ENCODE measurements around the gene SLAMF9.

SLAMF9 gene

GRCh38 chr1:159932296-159933285 is 21.4 kb downstream of the SLAMF9 start:
- no peak for DNase-seq (ENCODE audit: low read depth)

GRCh38 chr1:159931795-159932173 is 22.3 kb downstream of the SLAMF9 start:
- no peak for DNase-seq (ENCODE audit: low read depth)

- no peak for DNase-seq (ENCODE audit: low read depth)
These were observed 22.8 kb downstream of the SLAMF9 start for GRCh38 chr1:159931101-159931794.

GRCh38 chr1:159930634-159931033 is 23.4 kb downstream of the SLAMF9 start:
- DNase-seq (ENCODE audit: low read depth) = no peak

- DNase-seq (ENCODE audit: low read depth) = no peak
These were observed 23.8 kb downstream of the SLAMF9 start for GRCh38 chr1:159930216-159930615.

GRCh38 chr1:159929155-159930051 is 24.6 kb downstream of the SLAMF9 start:
- DNase-seq (ENCODE audit: low read depth) = no peak

GRCh38 chr1:159928491-159929050 is 25.5 kb downstream of the SLAMF9 start:
- DNase-seq (ENCODE audit: low read depth) = no peak

- DNase-seq (ENCODE audit: low read depth) = no peak
These were observed 26.1 kb downstream of the SLAMF9 start for GRCh38 chr1:159927849-159928431.

- no peak for DNase-seq (ENCODE audit: low read depth)
These were observed 26.7 kb downstream of the SLAMF9 start for GRCh38 chr1:159927211-159927848.

GRCh38 chr1:159925719-159926078 is 28.3 kb downstream of the SLAMF9 start:
- no peak for DNase-seq (ENCODE audit: low read depth)

- peak; percentile 82 for DNase-seq (ENCODE audit: low read depth)
These were observed 29.0 kb downstream of the SLAMF9 start, which contains the start of gene TAGLN2 for GRCh38 chr1:159924791-159925718. TSS of gene TAGLN2 (minus strand) at chr1:159925507. CDS start at chr1:159920509, 4,998 bp downstream.

GRCh38 chr1:159924025-159924790 is 29.8 kb downstream of the SLAMF9 start:
- DNase-seq (ENCODE audit: low read depth) = peak; percentile 68

- peak; percentile 92 for DNase-seq (ENCODE audit: low read depth)
These were observed 30.6 kb downstream of the SLAMF9 start for GRCh38 chr1:159923203-159924024.

- DNase-seq (ENCODE audit: low read depth) = no peak
These were observed 31.4 kb downstream of the SLAMF9 start for GRCh38 chr1:159922511-159923202.

GRCh38 chr1:159921700-159922504 is 32.1 kb downstream of the SLAMF9 start:
- DNase-seq (ENCODE audit: low read depth) = no peak

GRCh38 chr1:159921251-159921650 is 32.8 kb downstream of the SLAMF9 start:
- DNase-seq (ENCODE audit: low read depth) = no peak

GRCh38 chr1:159920651-159921050 is 33.4 kb downstream of the SLAMF9 start:
- DNase-seq (ENCODE audit: low read depth) = no peak

Data from T-helper 22 cell (primary cell).